Activated CD8-positive, alpha-beta memory T cell treated with anti-CD3 and anti-CD28 coated beads for 36 hours (primary cell): ENCODE results near the gene PRCC. TPM values are rescaled to one million over a fixed set of nuclear protein-coding genes. Genes with fewer than 3 reads are reported as not detected.

Source experiments
- CTCF ChIA-PET: fragments of 350-600 bp; sonication (Branson Sonifier 250); formaldehyde crosslinking; loops from one replicate; lab custom pipeline; 2021; ENCODE audit warnings: antibody characterized with exemption; lab: Charles Lee
- POLR2A ChIA-PET: fragments of 350-600 bp; sonication (Branson Sonifier 250); formaldehyde crosslinking; loops from one replicate; lab custom pipeline; 2021; ENCODE audit warnings: antibody characterized with exemption; lab: Charles Lee
- total RNA-seq, 2 experiments: library from RNA; stranded (reverse); gene quantifications; one replicate each; pipeline ENCODE4 v1.2.3, GENCODE V29; 2021

Gene PRCC, protein sequence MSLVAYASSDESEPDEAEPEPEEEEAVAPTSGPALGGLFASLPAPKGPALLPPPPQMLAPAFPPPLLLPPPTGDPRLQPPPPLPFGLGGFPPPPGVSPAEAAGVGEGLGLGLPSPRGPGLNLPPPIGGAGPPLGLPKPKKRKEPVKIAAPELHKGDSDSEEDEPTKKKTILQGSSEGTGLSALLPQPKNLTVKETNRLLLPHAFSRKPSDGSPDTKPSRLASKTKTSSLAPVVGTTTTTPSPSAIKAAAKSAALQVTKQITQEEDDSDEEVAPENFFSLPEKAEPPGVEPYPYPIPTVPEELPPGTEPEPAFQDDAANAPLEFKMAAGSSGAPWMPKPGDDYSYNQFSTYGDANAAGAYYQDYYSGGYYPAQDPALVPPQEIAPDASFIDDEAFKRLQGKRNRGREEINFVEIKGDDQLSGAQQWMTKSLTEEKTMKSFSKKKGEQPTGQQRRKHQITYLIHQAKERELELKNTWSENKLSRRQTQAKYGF
- total RNA-seq: 10 to 100 TPM; 90.3 to 99.2 TPM

DNA sequence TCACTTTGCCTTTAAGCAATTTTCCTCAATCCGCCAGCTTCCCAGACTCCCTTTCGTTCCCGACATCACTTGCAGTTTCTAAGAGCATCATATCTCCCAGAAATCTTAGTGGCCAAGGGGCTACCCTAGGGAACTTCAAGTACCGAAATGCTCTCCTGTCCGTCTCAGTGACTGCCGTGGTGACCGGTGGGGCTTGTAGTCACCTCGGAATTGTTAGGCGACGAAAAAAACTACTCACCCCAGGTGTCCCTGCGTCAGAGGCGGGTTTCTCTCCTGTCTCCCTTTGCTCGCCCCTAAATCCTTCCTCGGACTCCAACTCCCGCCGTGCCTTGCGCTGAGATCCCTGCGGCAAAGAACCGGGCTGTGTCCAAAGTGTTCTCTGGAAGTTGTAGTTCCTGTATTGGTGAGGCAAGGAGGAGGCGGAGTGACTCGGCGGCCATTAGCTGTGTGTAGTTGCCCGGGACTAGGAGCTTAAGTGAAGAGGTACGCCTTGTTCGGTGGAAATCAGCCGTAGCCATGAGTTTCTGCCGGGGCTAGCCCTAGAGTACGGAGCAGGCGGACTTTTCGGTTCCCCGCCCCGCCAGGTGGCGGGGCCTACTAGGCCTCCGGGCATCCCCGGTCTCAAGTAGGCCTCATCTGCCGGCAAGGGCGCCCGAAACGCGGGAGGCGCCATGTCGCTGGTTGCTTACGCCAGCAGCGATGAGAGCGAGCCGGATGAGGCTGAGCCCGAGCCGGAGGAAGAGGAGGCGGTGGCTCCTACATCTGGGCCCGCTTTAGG lies at the start of gene PRCC:
Gene PRCC, plus strand, starts transcription at position 435 of the 778 bp plus-strand sequence. Its CDS starts 237 bp downstream, at position 672.
- POLR2A ChIA-PET: interaction anchor here (0.6 to 2.2 kb wide), 4 partner anchors 16 to 40 kb away, joined by 3 to 15 read pairs (median 8); partner anchors contain the start of genes HDGF, METTL25B and MRPL24
- CTCF ChIA-PET: interaction anchor here (1.0 to 3.2 kb wide), 6 partner anchors 16 to 71 kb away, joined by 3 to 17 read pairs (median 4); partner anchors contain the start of genes CRABP2, HDGF and MRPL24

DNA sequence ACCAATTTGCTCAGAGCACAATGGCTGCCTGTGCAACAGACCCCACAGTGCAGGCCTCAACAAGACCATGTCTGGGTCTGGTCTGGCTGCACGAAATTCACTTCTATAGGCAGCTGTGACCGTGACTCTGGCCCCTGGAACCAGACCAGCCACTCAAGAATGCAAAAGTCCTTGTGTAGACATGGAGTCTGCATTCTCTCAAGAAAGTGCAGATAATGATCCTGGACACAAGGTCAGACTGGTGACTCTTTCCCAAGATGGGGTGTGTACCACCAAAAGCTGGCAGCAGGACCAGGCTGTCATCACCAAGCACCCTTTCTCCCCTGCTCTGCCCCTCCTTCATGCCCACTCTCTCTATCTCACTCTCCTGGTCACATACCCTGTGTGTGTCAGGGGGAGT lies 46.2 kb upstream of the PRCC start:
- CTCF ChIA-PET: interaction anchor here (1.3 to 11.7 kb wide), 5 partner anchors 14 to 139 kb away, joined by 3 to 164 read pairs (median 5); partner anchors contain the start of genes HDGF and NTRK1
- POLR2A ChIA-PET: interaction anchor here (1.0 kb wide), 2 partner anchors 14 to 16 kb away, joined by 4 to 5 read pairs; partner anchors contain the start of gene CRABP2

DNA sequence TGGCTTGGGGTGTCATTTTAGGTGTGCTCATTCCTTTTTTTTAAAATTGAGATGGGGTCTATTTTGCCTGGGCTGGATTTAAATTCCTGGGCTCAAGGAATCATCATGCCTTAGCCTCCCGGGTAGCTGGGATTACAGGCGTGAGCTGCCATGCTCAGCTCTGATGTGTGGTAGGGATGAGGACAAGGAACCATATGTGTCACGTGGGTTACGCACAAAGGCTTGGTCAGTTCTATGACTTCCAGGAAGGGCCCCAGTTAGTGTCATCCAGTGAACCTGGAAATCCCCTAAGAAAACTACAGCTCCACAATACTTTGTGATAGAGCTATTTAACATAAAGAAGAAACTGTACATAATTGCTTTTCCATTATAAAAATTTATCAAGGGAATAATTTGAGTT lies 45.8 kb upstream of the PRCC start:
- ChIA-PET CTCF (interaction anchor here (0.8 to 11.7 kb wide), 6 partner anchors 15 to 139 kb away, joined by 3 to 164 read pairs (median 4); partner anchors contain the start of genes HDGF and NTRK1), POLR2A (interaction anchor here (1.0 kb wide), 2 partner anchors 14 to 16 kb away, joined by 4 to 5 read pairs; partner anchors contain the start of gene CRABP2)

DNA sequence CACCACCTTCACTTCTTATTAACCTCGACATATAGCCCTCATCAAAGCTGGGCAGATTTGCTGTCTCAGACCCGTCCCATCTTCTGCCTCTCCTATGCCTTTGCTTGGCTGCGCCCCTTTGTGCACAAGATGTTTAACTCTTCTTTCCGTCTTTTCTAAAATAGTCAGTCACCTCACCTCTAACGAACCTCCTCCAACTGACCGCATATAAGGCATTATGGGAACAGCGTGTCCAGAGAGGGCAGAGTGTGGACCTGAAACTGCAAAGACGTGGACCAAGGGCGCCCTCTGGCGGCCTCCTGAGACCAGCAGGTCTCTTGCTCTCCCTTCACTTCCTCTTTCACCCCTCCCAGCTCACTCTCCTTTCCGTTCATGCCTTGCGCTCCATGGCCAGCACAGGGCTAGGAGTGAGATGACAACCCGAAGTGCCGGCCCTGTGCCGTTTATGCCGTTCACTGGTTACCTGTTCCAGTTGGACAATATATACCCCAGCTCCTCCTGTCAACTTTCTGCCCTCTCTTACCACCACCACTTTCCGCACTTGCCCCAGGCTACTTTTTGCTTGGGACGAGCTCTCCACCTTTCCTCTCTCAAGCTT lies 41.6 kb upstream of the PRCC start:
- ChIA-PET POLR2A (interaction anchor here (1.0 to 2.1 kb wide), 5 partner anchors 15 to 82 kb away, joined by 3 to 12 read pairs (median 4); partner anchors contain the start of genes HDGF and MRPL24), CTCF (interaction anchor here (0.7 to 11.7 kb wide), 46 partner anchors 11 to 241 kb away, joined by 3 to 164 read pairs (median 5); partner anchors contain the start of genes CRABP2, HDGF, INSRR and MRPL24)

DNA sequence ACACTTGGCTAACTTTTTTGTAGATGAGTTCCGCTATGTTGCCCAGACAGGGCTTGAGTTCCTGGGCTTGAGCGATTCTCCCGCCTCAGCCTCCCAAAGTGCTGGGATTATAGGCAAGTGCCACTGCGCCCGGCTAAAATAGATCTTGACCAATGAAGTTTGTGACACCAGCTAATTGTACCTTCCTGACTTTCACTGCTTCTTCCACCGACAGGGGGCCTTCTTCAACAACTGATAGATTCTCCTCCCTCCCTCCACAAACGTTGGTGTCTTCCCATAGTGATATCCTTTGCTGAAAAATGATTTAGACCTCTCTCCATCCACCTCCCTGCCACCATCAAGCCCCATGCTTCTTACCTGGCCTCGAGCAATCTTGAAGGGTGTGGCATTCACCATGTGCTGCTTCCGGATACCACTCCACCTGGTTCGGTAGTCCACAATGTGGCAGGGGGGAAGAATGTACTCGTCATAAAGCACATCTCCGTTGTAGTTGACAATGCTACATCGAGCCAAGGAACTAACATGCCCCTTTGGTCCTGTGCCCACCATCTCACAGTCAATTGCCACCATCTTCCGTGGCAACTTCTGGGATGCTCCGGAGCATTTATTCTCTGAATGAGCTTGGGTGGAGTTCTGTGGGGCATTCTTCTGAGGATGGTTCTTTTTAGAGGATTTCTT lies 40.6 kb upstream of the PRCC start:
- ChIA-PET CTCF (interaction anchor here (0.7 to 11.7 kb wide), 41 partner anchors 10 to 161 kb away, joined by 3 to 164 read pairs (median 5); partner anchors contain the start of genes CRABP2, HDGF, INSRR and MRPL24), POLR2A (interaction anchor here (1.0 to 2.1 kb wide), 4 partner anchors 15 to 37 kb away, joined by 3 to 12 read pairs (median 4); partner anchors contain the start of genes HDGF and MRPL24)

DNA sequence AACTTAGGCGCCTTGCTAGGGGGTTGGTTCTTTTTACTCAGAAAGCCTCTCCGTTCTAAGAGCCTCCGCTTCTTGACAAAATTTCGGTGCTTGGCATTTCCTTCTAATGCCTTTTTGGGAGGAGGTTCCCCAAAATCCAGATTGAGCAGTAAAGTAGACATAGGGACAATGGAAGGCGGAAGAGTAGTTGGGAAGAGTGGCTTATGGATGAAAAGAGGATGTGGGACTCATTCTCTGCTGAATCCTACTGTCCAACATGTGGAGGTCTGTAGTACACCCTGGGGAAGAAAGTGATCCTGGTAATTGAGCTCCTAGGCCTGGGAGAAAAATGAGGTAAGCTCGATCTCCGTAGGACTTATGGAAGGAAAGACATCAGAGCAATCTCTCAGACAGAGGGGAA lies 39.8 kb upstream of the PRCC start:
- ChIA-PET POLR2A (interaction anchor here (1.1 to 3.7 kb wide), 7 partner anchors 13 to 226 kb away, joined by 3 to 36 read pairs (median 4); partner anchors contain the start of genes HDGF, MRPL24 and PRCC), CTCF (interaction anchor here (0.6 to 11.7 kb wide), 23 partner anchors 9 to 230 kb away, joined by 3 to 164 read pairs (median 11); partner anchors contain the start of genes CRABP2, HDGF, INSRR and MRPL24)

DNA sequence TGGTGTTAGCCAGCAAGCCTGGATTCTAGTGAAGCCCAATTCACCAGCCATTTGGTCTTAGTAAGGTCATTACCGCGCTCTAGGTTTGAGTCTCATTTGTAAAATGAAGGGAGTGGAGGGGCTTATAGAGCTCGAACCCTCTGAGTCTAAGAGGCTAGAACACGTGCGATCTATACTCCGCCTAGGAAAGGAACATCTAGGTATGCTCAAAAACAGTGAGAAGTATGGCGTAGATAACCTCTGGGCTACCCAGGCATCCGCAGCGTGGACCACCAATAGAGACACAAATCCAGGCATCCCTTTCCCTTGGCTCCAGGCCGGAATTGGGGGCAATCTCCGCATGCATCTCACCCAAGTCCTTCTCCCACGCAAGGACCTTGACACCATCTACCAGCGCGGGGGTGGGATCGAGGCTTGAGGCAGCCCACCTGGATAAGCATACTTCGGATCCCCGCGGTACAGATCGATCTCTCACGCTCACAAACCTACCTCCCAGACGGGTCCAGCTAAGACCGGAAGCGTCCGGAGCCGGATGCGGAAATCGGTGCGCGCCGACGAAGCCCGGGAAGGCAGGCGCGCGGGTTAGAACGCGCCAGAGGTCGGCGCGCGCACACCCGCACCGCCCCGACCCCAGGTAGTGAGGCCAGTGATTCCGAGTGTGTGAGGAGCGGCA lies 39.3 kb upstream of the PRCC start, which contains the start of gene METTL25B:
Gene METTL25B, plus strand, starts transcription at position 544 of the 673 bp plus-strand sequence. CDS start 636 bp downstream, outside the sequence.
- CTCF ChIA-PET: interaction anchor here (0.9 to 11.7 kb wide), 17 partner anchors 8 to 230 kb away, joined by 3 to 164 read pairs (median 11); partner anchors contain the start of genes CRABP2, HDGF, INSRR and MRPL24
- POLR2A ChIA-PET: interaction anchor here (0.6 to 3.7 kb wide), 12 partner anchors 13 to 232 kb away, joined by 3 to 36 read pairs (median 4); partner anchors contain the start of genes GPATCH4, HDGF, MRPL24 and PRCC

DNA sequence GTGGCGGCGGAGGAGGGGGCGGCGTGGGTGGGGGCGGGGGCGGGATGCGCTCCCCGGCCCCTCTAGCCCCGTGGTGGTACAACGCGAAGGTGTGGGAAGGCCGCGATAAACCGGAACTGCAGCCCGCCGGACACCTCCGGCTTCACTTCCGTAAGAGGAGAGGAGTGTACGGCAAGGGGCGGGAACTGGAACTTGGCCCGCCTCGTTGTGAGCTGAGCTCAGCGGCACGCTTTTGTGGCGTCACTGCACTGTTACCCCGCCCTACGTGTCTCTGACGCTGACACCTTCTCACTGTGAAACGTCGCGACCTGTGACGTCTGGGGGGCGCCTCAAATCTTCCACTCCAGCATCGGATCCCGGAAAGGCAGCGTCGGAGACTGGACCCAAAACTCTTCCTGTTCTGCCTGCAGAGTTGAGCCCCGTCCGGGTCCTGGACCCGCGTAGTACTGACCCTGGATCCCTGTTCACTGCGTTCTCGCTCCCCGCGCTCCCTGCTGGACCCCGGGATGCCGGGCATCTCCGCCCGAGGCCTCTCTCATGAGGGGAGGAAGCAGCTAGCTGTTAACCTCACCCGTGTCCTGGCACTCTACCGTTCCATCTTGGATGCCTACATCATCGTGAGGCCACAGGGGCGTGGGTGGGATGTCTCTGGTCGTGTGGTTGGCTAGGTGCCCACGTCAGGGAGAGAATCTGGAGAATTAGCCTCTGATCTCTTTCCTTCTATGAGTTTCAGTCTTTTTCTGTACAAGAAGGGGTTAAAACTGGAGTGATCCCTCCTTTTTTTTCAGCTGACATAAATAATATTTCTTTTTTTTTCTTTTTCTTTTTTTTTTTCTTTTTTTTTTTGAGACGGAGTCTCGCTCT lies 38.5 kb upstream of the PRCC start, which contains the start of gene ISG20L2:
Gene ISG20L2, minus strand, starts transcription at position 168 of the 864 bp plus-strand sequence. CDS start 1,114 bp downstream, outside the sequence.
- CTCF ChIA-PET: interaction anchor here (0.5 to 11.7 kb wide), 13 partner anchors 10 to 231 kb away, joined by 3 to 164 read pairs (median 11); partner anchors contain the start of genes CRABP2, HDGF, INSRR and MRPL24

DNA sequence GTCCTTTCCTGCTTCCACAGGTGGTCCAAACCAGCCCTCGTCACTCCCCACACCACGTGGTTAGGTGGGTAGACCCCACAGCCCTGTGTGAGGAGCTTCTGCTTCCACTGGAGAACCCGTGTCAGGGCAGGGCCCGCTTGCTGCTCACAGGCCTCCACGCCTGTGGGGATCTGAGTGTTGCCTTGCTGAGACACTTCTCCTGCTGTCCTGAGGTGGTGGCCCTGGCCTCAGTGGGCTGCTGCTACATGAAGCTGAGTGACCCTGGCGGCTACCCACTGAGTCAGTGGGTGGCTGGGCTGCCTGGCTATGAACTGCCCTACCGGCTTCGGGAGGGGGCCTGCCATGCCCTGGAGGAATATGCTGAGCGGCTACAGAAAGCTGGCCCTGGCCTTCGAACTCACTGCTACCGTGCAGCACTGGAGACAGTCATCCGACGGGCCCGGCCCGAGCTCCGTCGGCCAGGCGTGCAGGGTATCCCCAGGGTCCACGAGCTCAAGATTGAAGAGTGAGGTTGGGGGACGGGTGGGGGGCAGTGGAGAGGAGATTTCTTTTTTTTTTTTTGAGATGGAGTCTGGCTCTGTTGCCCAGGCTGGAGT lies 33.2 kb upstream of the PRCC start:
- CTCF ChIA-PET: interaction anchor here (0.9 to 1.7 kb wide), 2 partner anchors 18 to 34 kb away, joined by 3 to 6 read pairs; no protein-coding TSS in a partner anchor
- POLR2A ChIA-PET: interaction anchor here (1.1 kb wide), 1 partner anchor 13 kb away, joined by 3 read pairs; no protein-coding TSS in a partner anchor

More for the DNA sequence above, 38.5 kb upstream of the PRCC start, which contains the start of gene ISG20L2:
- POLR2A ChIA-PET: interaction anchor here (0.6 to 3.7 kb wide), 14 partner anchors 8 to 358 kb away, joined by 3 to 36 read pairs (median 4); partner anchors contain the start of genes GPATCH4, HDGF and MRPL24

DNA sequence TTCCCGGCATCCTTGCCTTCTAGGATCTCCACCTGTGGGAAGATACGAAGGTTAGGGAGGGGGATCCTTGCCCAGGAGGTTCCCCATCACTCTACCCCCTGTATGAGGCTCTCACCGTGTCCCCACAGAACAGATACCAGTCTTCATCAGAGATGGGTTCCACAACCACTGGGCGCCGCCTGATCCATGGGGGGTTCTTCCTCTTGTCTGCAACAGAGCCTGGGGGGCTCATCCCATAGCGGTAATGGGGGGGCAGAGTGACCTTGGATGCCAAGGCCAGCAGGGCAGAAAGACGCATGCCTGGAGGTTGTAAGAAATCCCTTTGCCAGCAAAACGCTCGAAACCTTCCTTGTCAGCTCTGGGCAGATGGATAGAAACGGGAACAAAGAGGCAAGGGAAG lies 28.9 kb upstream of the PRCC start:
- ChIA-PET CTCF (interaction anchor here (1.3 kb wide), 2 partner anchors 9 to 12 kb away, joined by 4 to 6 read pairs; partner anchors contain the start of genes ISG20L2 and METTL25B), POLR2A (interaction anchor here (1.6 kb wide), 1 partner anchor 9 kb away, joined by 8 read pairs; the partner anchor contains the start of gene ISG20L2)

DNA sequence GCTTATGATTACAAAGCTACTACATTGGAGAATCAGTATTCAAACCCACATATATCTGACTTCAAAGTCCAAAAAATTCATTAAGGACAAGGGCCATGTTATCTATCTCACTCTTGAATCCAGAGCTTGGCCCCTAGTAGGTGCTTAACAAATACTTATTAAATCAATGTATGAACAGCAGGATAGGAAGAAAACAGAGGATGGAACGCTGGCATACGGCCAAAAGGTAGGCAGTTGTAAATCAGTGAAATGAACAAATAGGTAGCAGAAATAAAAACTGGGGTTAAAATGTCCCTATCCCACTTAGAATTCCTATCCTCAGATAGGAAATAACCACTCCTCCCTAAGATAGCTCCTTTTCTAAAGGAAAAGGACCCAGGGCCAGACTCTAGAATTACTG lies 28.4 kb upstream of the PRCC start:
- POLR2A ChIA-PET: interaction anchor here (1.6 kb wide), 1 partner anchor 10 kb away, joined by 8 read pairs; the partner anchor contains the start of gene ISG20L2
- CTCF ChIA-PET: interaction anchor here (1.3 kb wide), 2 partner anchors 10 to 13 kb away, joined by 4 to 6 read pairs; partner anchors contain the start of genes ISG20L2 and METTL25B

DNA sequence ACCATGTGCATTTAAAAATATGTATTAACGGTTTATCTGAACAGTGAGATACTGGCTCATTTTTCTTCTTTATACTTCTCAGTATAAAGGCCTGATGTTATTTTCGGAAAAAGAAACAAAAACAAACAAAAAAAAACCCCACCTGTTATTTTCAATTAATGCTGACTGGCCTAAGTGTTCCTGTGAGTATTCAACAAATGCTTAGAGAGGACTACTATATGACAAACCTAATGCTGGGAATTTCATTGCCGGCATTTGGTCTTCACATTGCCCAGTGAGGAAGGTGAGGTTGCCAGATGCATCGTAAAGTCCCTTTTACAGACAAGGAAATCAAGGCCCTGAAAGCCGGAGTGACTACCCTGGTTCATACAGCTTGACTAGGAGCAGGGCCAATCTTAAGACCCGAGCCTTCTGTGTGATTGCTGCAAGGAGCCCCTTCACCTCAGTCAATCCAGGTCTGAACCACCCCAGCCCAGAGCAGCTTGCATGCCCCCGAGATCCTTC lies 27.0 kb upstream of the PRCC start:
- CTCF ChIA-PET: interaction anchor here (0.7 to 4.1 kb wide), 8 partner anchors 10 to 116 kb away, joined by 3 to 27 read pairs (median 4); partner anchors contain the start of genes HDGF, ISG20L2, METTL25B and PRCC
- POLR2A ChIA-PET: interaction anchor here (1.2 to 2.9 kb wide), 4 partner anchors 10 to 27 kb away, joined by 4 to 36 read pairs (median 20); partner anchors contain the start of genes HDGF, ISG20L2, METTL25B and PRCC

DNA sequence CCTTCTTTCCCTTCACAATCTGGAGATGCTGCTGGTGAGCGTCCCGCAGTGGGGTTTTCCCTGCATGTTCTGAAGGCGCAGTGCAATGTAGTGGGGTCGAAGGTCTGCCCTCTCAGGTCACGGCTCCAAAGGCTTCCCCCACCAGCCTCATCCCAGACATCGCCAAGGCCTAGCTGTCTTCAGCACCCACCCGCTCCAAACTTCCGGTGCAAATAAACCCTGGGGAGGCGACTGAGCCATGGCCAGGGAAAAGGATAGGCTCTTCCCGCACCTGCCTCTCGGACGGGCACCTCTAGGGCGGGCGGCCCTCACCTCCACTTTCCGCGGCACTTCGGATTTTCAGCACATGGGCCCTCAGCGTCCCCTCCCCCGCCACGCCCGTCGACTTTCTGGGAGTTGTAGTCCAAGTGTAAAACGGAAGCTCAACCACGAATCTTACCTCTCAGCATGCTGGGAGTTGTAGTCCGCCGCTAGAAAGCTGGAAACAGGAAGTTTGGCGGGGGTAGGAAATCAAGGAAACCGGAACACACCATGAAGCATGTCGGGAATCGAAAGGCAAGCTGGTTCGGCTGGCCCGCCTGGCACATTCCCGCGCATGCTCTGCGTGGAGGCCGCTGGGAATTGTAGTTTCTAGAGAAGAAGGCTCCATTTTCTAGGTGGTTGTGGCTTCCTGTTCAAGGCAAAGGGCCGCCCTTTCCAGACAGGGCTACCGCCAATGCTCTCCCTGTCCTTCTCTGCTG lies 26.4 kb upstream of the PRCC start, which contains the start of gene MRPL24:
Gene MRPL24, minus strand, starts transcription at position 348 of the 740 bp plus-strand sequence. CDS start 2,384 bp downstream, outside the sequence.
- CTCF ChIA-PET: interaction anchor here (0.5 to 4.1 kb wide), 10 partner anchors 11 to 366 kb away, joined by 3 to 27 read pairs (median 4); partner anchors contain the start of genes HDGF, ISG20L2, METTL25B and PRCC
- POLR2A ChIA-PET: interaction anchor here (0.6 to 2.9 kb wide), 8 partner anchors 9 to 236 kb away, joined by 3 to 36 read pairs (median 4); partner anchors contain the start of genes HDGF, ISG20L2, METTL25B and PRCC
